Posterior cingulate gyrus (tissue), 11 donors: ENCODE data around the gene CBLIF.
A peak's percentile ranks its signal among the peaks of the same experiment; 100 is the strongest.
"Not testable (repeated sequence)": the region's sequence is repeated elsewhere in the genome, so short reads cannot be mapped to it uniquely, and the experiment has no call there.

Experiments used
- DNase-seq, 10 donors: peaks; one replicate each; pipeline versions ENCODE4 v3.0.0 to v3.0.0-alpha.2; 2020 to 2021; ENCODE audit warnings: mixed read lengths in 3 of 10
- intact Hi-C: fragments of 100-400 bp; cut with DNase I; formaldehyde crosslinking; loops from one replicate; pipeline ENCODE4 v1.15.1; 2023

The CBLIF gene

GRCh38 chr11:59849129-59849528 is 3.8 kb upstream of the CBLIF start:
- DNase-seq, result no peak
- intact Hi-C loops, result no loop called here

- DNase-seq, intact Hi-C loops: not testable (repeated sequence)
Observed at GRCh38 chr11:59848439-59848838, 3.1 kb upstream of the CBLIF start.

- intact Hi-C loops, result no loop called here
- DNase-seq, result no peak
Observed at GRCh38 chr11:59847626-59848025, 2.3 kb upstream of the CBLIF start.

GRCh38 chr11:59846556-59846955 is 1.3 kb upstream of the CBLIF start:
- DNase-seq, result no peak
- intact Hi-C loops, result no loop called here

GRCh38 chr11:59842316-59842715 is 3.0 kb downstream of the CBLIF start:
- DNase-seq, result no peak
- intact Hi-C loops, result no loop called here

- DNase-seq, result no peak
- intact Hi-C loops, result no loop called here
Observed at GRCh38 chr11:59841514-59841913, 3.8 kb downstream of the CBLIF start.

GRCh38 chr11:59839615-59840014 is 5.7 kb downstream of the CBLIF start:
- no peak for DNase-seq
- intact Hi-C loops, result no loop called here

GRCh38 chr11:59833602-59834001 is 11.7 kb downstream of the CBLIF start:
- DNase-seq, result no peak
- intact Hi-C loops, result no loop called here

GRCh38 chr11:59829358-59829757 is 15.9 kb downstream of the CBLIF start:
- intact Hi-C loops, result no loop called here
- no peak for DNase-seq

- intact Hi-C loops, result loop anchor here (1.0 to 5.0 kb wide), 2 partner anchors 307 to 429 kb away; no protein-coding TSS in a partner anchor
- DNase-seq, result no peak
Observed at GRCh38 chr11:59822989-59823566, 22.2 kb downstream of the CBLIF start.

GRCh38 chr11:59818572-59818971 is 26.7 kb downstream of the CBLIF start:
- DNase-seq, result no peak
- intact Hi-C loops, result no loop called here

GRCh38 chr11:59816434-59816833 is 28.9 kb downstream of the CBLIF start:
- DNase-seq, intact Hi-C loops: not testable (repeated sequence)

- no peak for DNase-seq
- intact Hi-C loops, result no loop called here
Observed at GRCh38 chr11:59815754-59816153, 29.5 kb downstream of the CBLIF start.

- DNase-seq, result no peak
- intact Hi-C loops, result no loop called here
Observed at GRCh38 chr11:59814021-59814420, 31.3 kb downstream of the CBLIF start.

- intact Hi-C loops, result no loop called here
- DNase-seq, result no peak
Observed at GRCh38 chr11:59813364-59813763, 31.9 kb downstream of the CBLIF start.

- intact Hi-C loops, result no loop called here
- no peak for DNase-seq
Observed at GRCh38 chr11:59812220-59812619, 33.1 kb downstream of the CBLIF start.

GRCh38 chr11:59810911-59811259 is 34.4 kb downstream of the CBLIF start:
- DNase-seq, result no peak
- intact Hi-C loops, result no loop called here

GRCh38 chr11:59810189-59810910 is 34.9 kb downstream of the CBLIF start, which contains the start of gene MRPL16:
Gene MRPL16, minus strand, starts transcription at chr11:59810778. Its CDS starts 120 bp downstream, at chr11:59810658.
- intact Hi-C loops, result no loop called here
- peak; percentile 79 to 97 (median 86) for DNase-seq

- intact Hi-C loops, result no loop called here
- DNase-seq, result no peak
Observed at GRCh38 chr11:59807047-59807610, 38.2 kb downstream of the CBLIF start.

- DNase-seq, result no peak
- intact Hi-C loops, result loop anchor here (5.0 kb wide), 1 partner anchor 137 kb away; the partner anchor contains the start of gene PATL1
Observed at GRCh38 chr11:59804061-59804460, 41.2 kb downstream of the CBLIF start.

GRCh38 chr11:59802639-59803176 is 42.6 kb downstream of the CBLIF start:
- peak in 2 of 10 donors; percentile 14 to 17 for DNase-seq
- intact Hi-C loops, result loop anchor here (1.0 to 5.0 kb wide), 3 partner anchors 48 to 265 kb away; partner anchors contain the start of gene PATL1
